ENCODE data around the gene SPART. TPM values are rescaled to one million over a fixed set of nuclear protein-coding genes. Genes with fewer than 3 reads are reported as not detected.
A peak's percentile ranks its signal among the peaks of the same experiment; 100 is the strongest.

Gene SPART
- total RNA-seq, 4 donors from 2014 or later: 14.1 to 27.6 (median 18.2) TPM

DNA sequence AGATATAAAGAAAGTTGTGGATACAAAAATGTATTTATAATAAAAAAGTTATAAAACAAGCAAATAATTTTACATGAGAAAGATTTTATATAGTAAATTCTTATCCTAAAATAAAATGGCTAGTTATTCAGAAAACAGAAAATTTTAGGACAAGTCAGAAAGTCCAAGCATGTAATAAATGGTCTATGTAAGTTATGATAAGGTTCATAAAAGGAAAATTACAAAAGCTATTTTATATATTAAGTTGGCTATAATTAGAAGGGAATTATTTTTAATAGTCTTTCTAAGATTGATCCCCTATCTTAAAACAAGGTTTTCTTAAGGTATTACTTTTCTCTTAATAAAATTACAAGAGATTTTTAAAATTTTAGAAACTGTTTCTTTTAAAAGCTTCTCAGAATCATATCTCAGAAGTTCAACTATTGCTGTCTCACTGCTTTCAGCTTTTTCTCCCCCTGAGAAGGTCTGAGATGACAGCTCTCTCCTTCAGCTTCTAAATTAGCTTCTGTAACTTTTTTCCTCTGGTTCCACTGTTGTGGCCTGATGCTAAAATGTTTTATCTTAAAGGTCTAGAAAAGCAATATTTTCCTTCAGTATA, 57.3 kb downstream of the SPART start:
- DNase-seq: no peak
- H3K36me3 ChIP-seq: no peaks in the 10 kb centered on the region
- no peak for TF ChIP-seq POLR2A (IDR thresholded peaks at IDR 0.05)
- TF ChIP-seq, protein P1, sequence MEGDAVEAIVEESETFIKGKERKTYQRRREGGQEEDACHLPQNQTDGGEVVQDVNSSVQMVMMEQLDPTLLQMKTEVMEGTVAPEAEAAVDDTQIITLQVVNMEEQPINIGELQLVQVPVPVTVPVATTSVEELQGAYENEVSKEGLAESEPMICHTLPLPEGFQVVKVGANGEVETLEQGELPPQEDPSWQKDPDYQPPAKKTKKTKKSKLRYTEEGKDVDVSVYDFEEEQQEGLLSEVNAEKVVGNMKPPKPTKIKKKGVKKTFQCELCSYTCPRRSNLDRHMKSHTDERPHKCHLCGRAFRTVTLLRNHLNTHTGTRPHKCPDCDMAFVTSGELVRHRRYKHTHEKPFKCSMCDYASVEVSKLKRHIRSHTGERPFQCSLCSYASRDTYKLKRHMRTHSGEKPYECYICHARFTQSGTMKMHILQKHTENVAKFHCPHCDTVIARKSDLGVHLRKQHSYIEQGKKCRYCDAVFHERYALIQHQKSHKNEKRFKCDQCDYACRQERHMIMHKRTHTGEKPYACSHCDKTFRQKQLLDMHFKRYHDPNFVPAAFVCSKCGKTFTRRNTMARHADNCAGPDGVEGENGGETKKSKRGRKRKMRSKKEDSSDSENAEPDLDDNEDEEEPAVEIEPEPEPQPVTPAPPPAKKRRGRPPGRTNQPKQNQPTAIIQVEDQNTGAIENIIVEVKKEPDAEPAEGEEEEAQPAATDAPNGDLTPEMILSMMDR (IDR thresholded peaks at IDR 0.05): no peak
- TF ChIP-seq POLR2AphosphoS5 (IDR thresholded peaks at IDR 0.05): no peak
- TF ChIP-seq EP300 (IDR thresholded peaks at IDR 0.05; ENCODE audit: low read depth): no peak
- in situ Hi-C loops (cut with MboI; ENCODE audit: low pct_ligation_motif_present in 1 of 4, low pct_unique_long_range_greater_than_20kb in 1 of 4, low sequenced_read_pairs in 3 of 4): loop anchor here in 1 of 4 donors (25.0 kb wide), 1 partner anchor 448 kb away; no protein-coding TSS in a partner anchor
- intact Hi-C loops (cut with DNase I; ENCODE audit: low total_unique reads): loop anchor here (10.0 kb wide), 2 partner anchors 56 to 446 kb away; partner anchors contain the start of gene SPART
- no peak overlapping the region for H3K4me3 ChIP-seq
- no peaks in the 10 kb centered on the region for H3K27me3 ChIP-seq
- H3K27ac ChIP-seq: no peak overlapping the region
- no peaks in the 10 kb centered on the region for H3K9me3 ChIP-seq
- peaks cover 0 to 3% (median 0%) of the 10 kb centered on the region in 4 donors for H3K4me1 ChIP-seq

DNA sequence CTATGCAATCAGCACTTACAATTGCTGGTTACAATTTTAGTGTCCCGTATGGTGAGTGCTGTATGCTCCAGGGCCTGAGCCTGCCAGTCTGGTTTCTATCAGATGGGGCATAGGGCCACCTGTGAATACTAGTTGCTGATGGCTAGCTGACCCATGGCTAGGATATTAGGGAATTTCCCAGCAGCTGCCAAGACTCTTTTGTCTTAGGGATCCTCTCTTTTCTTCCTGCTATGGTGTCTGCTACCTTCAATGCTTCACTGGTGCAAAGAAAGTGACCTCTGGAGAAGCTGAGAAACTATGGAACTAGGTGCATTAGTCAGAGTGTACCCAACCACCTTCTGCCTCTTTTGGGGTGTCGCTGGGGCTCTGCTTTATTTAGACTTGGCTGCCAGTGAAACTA, 60.2 kb downstream of the SPART start:
- in situ Hi-C loops (cut with MboI; ENCODE audit: low pct_ligation_motif_present in 1 of 4, low pct_unique_long_range_greater_than_20kb in 1 of 4, low sequenced_read_pairs in 3 of 4) (loop anchor here in 1 of 4 donors (25.0 kb wide), 1 partner anchor 451 kb away; no protein-coding TSS in a partner anchor), intact Hi-C loops (cut with DNase I; ENCODE audit: low total_unique reads) (loop anchor here (10.0 kb wide), 2 partner anchors 59 to 449 kb away; partner anchors contain the start of gene SPART)
- H3K4me1 ChIP-seq: peaks cover 0 to 3% (median 0%) of the 10 kb centered on the region in 4 donors
- no peak overlapping the region for H3K4me3 ChIP-seq
- WGBS, 2 donors (ENCODE audit: low coverage in 1 of 2): 71 to 83% methylated on average over 1 to 2 of the region's 2 CpGs
- DNase-seq: no peak
- no peaks in the 10 kb centered on the region for H3K36me3 ChIP-seq
- TF ChIP-seq POLR2A (IDR thresholded peaks at IDR 0.05) (no peak), POLR2AphosphoS5 (IDR thresholded peaks at IDR 0.05) (no peak), EP300 (IDR thresholded peaks at IDR 0.05; ENCODE audit: low read depth) (no peak)
- TF ChIP-seq, protein P1 (IDR thresholded peaks at IDR 0.05): no peak
- H3K27ac ChIP-seq: no peak overlapping the region
- no peaks in the 10 kb centered on the region for H3K9me3 ChIP-seq
- no peaks in the 10 kb centered on the region for H3K27me3 ChIP-seq

DNA sequence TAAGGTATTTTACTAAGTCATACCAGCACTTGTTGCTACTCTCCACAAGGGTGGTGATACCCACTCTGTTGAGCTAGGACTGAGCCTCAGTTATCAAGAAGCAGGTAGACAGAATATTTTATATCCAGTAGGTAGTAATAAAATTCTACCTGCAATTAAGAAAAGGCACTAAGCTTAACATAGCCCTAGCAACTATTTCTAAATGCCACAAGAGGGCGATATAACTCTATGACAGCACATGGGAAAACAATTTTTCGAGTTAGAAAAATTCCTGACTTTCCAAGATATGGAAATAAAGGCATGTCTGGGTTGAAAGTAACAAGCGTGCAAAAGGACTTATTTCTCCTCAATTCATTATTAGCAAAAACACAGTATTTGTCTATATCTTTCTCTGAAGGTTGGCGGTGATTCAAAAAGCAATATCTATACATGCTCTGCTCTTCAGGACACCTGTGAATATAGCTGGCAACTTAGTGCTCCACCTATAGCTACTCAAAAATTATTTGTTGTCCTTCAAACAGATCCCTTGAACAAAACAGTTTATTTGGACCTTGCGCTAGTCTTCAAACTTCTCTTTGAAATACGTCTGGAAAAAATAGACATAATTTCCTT, 63.3 kb downstream of the SPART start:
- no peak overlapping the region for H3K4me3 ChIP-seq
- TF ChIP-seq, protein P1 (IDR thresholded peaks at IDR 0.05): peak; percentile 46 to 78 (median 73)
- TF ChIP-seq POLR2AphosphoS5 (IDR thresholded peaks at IDR 0.05): no peak
- TF ChIP-seq POLR2A (IDR thresholded peaks at IDR 0.05): no peak
- TF ChIP-seq EP300 (IDR thresholded peaks at IDR 0.05; ENCODE audit: low read depth): no peak
- H3K27me3 ChIP-seq: no peaks in the 10 kb centered on the region
- no peak overlapping the region for H3K27ac ChIP-seq
- in situ Hi-C loops (cut with MboI; ENCODE audit: low pct_ligation_motif_present in 1 of 4, low pct_unique_long_range_greater_than_20kb in 1 of 4, low sequenced_read_pairs in 3 of 4) (loop anchor here in 1 of 4 donors (25.0 kb wide), 1 partner anchor 454 kb away; no protein-coding TSS in a partner anchor), intact Hi-C loops (cut with DNase I; ENCODE audit: low total_unique reads) (loop anchor here (10.0 kb wide), 2 partner anchors 62 to 452 kb away; partner anchors contain the start of gene SPART)
- no peaks in the 10 kb centered on the region for H3K36me3 ChIP-seq
- 45 to 75% methylated on average over 4 to 6 of the region's 6 CpGs for WGBS, 2 donors (ENCODE audit: low coverage in 1 of 2)
- no peak for DNase-seq
- peaks cover 0 to 3% (median 0%) of the 10 kb centered on the region in 4 donors for H3K4me1 ChIP-seq
- H3K9me3 ChIP-seq: no peaks in the 10 kb centered on the region

DNA sequence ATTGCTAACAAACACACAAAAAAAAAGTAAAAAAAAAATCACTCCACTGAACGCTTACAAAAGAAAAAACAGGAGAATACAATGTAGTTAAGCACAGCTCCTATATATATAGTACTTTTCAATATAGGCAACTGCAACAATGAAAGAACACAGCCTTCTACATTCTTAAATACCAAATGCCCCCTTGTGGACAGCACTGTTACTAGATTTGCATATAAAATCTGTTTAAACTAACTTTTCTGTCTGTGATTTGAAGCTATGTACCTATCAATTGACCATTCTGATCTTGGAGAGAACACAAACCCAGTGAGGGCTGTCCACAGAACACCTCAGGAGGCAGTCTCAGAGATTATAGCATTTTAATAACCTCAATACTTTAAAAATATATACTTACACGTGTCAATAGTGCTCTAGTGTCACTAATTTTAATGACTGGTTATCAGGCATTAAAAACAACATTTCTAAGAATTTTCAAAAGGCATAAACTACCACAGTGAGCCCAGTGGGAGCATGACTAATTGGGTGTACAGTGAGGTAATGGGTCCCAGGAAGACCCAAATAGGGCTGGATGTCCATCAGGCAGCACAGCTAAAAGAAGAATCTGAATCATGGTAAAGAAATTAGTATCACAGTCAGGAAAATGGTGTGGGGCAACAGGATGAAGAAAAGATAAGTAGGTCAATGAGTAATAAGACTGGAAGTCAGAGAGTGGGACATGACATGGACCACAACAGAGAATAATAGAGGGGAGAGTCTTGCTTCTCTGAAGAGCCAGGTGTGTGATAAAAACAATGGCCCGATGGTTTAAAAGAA, 70.8 kb downstream of the SPART start:
- Histone ChIP-seq H3K27me3 (no peaks in the 10 kb centered on the region), H3K9me3 (no peaks in the 10 kb centered on the region), H3K36me3 (no peaks in the 10 kb centered on the region), H3K4me1 (no peaks in the 10 kb centered on the region), H3K27ac (no peak overlapping the region), H3K4me3 (no peak overlapping the region)
- no peak for DNase-seq
- intact Hi-C loops (cut with DNase I; ENCODE audit: low total_unique reads): no loop called here
- in situ Hi-C loops (cut with MboI; ENCODE audit: low pct_ligation_motif_present in 1 of 4, low pct_unique_long_range_greater_than_20kb in 1 of 4, low sequenced_read_pairs in 3 of 4): loop anchor here in 3 of 4 donors (5.0 to 25.0 kb wide), 3 partner anchors 293 to 462 kb away; no protein-coding TSS in a partner anchor
- TF ChIP-seq POLR2A (IDR thresholded peaks at IDR 0.05) (no peak), POLR2AphosphoS5 (IDR thresholded peaks at IDR 0.05) (no peak), EP300 (IDR thresholded peaks at IDR 0.05; ENCODE audit: low read depth) (no peak)
- TF ChIP-seq, protein P1 (IDR thresholded peaks at IDR 0.05): peak; percentile 38 to 57 (median 53)
- 62 to 69% methylated on average over 3 of the region's 3 CpGs for WGBS, 2 donors (ENCODE audit: low coverage in 1 of 2)
